T47D (cell line): Measurements from ENCODE around the gene CNN3.

Source experiments
- DNase-seq, 2 experiments: peaks; one replicate each; pipeline versions ENCODE4 v3.0.0 to v3.0.0-alpha.2; 2011 to 2012; ENCODE audit warnings: low read depth in 1 of 2, low spot score in 1 of 2
- JUND ChIP-seq: IDR thresholded peaks from 2 replicates; pipeline ENCODE4 v1.6.1; 2012; ENCODE audit warnings: low read depth
- in situ Hi-C: cut with HindIII; loops from 2 replicates; pipeline ENCODE4 v1.10.0; 2016; ENCODE audit warnings: low sequenced_read_pairs, low pct_unique_long_range_greater_than_20kb

CNN3 gene

GRCh38 chr1:94906382-94906781 is 20.5 kb downstream of the CNN3 start:
- in situ Hi-C loops, result no loop called here
- TF ChIP-seq JUND, result no peak
- DNase-seq, result no peak

DNA sequence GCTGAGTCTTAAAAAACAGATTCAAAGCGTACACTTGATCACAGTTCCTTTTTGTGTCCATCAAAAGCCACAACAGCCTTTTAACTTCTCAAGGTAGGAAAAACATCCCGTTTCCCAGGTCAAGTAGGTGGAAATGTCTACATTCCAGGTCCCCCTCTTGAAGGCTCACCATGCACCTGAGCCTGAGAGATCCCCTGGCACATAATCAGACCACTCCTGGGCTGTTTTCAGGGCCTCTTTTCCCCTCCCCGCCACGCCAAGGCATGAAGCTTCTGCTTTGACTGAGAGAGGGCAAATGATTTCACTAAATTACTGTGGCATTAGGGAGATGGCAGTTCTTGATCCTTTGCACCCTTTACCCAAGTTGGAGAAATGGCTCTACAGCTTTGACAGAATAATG is 21.7 kb downstream of the CNN3 start:
- DNase-seq, result no peak
- in situ Hi-C loops, result no loop called here
- TF ChIP-seq JUND, result no peak

DNA sequence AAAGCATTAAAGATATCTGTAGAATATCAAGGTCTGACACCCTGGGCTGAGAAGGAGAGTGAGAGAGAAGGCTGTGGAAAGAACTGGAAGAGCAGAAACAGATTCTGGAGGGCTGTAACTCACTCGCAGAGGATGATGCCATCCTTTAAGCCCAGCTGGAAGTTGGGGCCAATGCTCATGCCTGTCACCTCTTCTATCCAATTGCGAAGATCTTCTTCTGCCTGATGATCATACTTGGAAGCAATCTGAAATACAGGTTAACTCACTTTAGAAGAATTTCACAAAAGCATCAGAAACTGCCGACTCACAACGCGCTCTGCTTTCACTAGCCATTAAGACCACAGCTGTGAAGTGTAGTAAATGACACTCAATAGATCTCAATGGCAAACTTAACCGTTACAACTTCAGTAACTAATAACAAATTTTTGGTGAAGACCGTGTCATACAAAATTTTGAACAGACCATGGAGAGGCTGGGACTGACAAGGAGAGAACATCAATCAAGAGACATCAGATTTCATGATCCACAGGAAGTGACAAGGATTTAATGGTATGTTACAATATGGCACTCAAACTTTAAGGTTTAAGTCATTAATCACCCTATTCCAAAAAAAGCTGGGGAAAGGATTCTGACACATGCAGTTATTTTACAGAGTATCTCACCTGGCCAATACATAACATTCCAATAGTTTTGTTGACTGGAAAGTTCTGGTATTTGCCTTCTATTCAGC is 23.5 kb downstream of the CNN3 start:
- no peak for DNase-seq
- in situ Hi-C loops, result no loop called here
- TF ChIP-seq JUND, result no peak

DNA sequence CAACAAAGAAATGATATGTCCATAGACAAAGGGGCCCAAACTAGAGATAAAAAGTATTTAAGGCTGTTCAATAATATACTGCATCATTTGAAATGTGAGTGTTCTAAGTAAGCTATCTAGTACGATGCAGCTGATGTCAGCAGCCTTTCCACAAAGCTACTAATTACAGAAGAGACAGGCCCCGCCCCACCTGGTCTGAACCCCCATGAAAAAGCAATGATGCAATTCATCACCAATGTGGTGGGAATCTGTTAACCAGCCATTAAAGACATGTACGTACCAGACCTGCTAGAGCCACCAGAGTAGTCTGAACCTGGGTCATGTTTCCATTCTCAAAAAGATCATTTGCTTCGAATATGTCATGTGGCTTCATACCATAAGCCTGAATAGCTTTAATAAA is 25.1 kb downstream of the CNN3 start:
- TF ChIP-seq JUND, result no peak
- in situ Hi-C loops, result no loop called here
- DNase-seq, result no peak

GRCh38 chr1:94899756-94900155 is 27.2 kb downstream of the CNN3 start:
- in situ Hi-C loops, result no loop called here

DNA sequence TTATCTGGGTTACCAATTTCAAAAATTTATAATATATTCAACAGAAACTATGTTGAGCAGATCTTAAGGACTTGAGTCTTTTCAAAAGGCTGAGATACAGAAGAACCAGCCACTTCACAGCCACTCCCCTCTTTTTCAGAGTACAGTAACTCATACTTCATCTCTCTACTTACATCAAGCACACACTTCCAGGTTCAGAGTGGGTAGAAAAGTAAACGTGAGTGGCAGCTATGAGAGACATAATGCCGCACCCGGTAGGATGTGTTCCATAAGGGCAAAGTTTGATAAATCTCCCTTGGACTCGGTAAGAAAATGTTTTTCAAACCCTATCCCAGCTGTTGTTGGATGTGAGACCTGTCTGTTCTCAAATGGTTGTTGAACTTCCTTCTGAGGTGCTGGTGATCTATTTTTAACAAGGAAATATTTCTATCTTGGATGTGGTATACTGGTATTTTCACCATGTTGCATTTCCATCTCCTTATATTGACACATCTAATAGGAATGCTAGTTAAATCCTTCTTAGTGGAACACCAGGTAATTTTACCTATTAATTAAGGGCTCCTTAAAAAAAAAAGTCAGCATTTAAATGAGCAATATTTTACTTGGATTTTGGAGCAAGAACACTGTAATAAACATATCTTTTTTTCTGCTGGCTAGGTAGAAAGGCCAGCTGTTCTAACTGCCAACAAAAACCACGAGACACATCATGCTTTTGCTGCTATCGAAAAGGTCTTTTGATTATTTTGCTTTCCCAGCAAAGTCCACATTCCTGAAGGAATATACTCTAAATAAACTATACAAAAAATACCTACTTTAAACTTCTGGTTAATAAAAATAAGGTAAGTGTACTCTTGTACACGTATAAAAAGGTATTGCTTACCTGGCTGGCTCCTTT is 28.2 kb downstream of the CNN3 start:
- no peak for DNase-seq
- TF ChIP-seq JUND, result no peak
- in situ Hi-C loops, result no loop called here

More at GRCh38 chr1:94899756-94900155, 27.2 kb downstream of the CNN3 start:
- TF ChIP-seq JUND, result no peak
- no peak for DNase-seq

GRCh38 chr1:94895518-94895917 is 31.4 kb downstream of the CNN3 start:
- in situ Hi-C loops, result no loop called here
- no peak for TF ChIP-seq JUND

DNA sequence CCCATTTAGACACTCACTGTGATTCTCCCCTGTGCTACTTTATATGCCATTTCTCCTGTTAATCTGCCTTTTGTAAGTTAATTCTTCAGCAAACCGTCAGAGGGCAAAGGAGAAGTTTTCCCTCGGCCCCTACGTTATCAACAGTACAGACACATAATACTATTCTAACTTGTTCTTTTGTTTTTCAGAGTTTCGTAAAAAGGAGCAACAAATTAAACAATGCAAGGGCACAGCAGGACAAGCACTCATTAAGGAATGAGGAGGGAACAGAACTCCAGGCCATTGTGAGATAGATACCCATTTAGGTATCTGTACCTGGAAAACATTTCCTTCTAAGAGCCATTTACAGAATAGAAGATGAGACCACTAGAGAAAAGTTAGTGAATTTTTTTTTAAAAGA is 32.3 kb downstream of the CNN3 start:
- TF ChIP-seq JUND, result no peak
- DNase-seq, result no peak
- in situ Hi-C loops, result no loop called here

More at GRCh38 chr1:94895518-94895917, 31.4 kb downstream of the CNN3 start:
- no peak for DNase-seq

DNA sequence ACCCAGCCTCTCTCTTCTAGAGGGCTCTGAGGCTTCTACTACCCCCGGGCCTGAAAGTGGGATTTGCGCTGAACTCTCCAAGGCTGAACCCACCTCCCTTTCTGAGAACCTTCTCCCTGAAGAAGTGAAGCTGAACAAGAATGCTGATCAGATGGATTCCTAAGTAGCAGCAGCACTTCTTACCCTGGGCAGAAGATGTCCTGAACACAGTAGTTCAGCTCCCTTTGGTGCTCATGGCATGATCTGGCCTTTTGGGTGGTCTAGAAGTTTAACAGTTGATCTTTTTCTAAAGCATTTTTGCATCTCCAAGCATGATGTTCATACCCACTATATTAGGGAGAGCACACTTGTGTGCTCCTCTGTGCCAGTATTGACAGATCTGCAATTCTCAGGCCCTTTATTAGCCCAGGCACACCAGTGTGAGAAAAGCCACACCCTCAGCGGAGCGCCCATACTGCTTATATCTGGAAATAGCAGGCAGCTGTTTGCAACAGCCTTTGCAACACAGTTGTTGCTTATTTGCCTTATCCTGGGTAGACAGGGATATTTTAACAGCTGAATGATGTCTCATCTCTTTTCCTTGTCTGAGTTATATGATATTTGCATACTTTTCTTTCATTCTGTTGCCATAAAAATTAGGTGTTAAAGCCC is 34.2 kb downstream of the CNN3 start:
- TF ChIP-seq JUND, result no peak
- no peak for DNase-seq
- in situ Hi-C loops, result no loop called here

DNA sequence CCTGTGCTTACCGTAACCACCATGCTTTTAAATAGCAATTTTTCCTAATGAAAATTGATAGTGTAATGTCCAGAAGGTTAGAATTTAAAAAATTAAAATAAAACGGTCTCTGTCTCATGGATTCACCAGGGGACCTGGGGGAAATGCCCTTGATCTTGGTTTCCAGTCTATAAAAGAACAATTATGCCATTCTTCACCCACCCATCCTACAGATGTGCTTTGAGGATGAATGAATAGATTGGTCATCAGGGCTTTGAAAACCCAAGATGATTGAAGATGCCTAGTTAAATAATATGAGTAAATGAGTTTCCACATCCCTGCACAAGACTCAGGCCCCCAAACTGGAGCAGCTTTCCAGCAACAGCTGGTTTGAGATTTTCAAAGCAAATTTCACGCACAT is 38.7 kb downstream of the CNN3 start:
- no peak for DNase-seq
- no peak for TF ChIP-seq JUND
- in situ Hi-C loops, result no loop called here

DNA sequence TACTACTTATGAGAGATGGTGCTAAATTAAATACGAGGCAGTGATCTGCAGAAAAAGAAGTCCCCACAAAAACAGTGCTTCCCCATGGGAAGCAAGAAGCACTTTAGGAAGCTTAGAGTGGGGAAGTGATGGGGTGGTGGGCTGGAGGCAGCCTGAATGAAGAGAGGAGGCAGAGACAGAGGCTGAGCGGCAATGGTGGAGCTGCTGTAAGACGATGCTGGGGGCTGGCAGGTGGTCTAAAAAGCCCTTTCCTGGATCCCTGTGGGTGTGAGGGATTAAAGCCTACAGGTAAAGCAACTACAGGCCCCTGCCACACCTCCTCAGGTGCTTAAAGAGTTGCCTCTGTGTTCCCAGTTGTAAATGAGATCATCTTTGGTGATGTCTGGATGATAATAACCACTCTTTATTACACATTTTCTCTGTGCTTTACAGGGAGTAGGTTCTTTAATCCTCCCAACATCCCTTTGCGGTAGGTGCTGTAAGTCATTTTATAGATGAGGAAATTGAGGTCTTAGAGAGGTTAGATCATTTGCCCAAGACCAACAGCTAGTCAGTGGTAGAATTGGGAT is 39.2 kb downstream of the CNN3 start:
- no peak for TF ChIP-seq JUND
- in situ Hi-C loops, result no loop called here
- DNase-seq, result no peak

GRCh38 chr1:94887106-94887505 is 39.8 kb downstream of the CNN3 start:
- in situ Hi-C loops, result no loop called here
- no peak for DNase-seq
- no peak for TF ChIP-seq JUND
